HCT116 (cell line): ENCODE measurements around the gene OR52H1. TPM values are rescaled to one million over a fixed set of nuclear protein-coding genes. Genes with fewer than 3 reads are reported as not detected.
"Not testable (repeated sequence)": the region's sequence is repeated elsewhere in the genome, so short reads cannot be mapped to it uniquely, and the experiment has no call there.

Source experiments
- ATAC-seq: fragments of 200-7000 bp; cut with Tn5 transposase; 2 replicates; pipeline ENCODE4 v1.9.1; 2020; ENCODE audit warnings: mild to moderate bottlenecking, moderate library complexity
- BruUV-seq: library from RNA; stranded (reverse); fragments of 400-500 nt; replicated peaks from 2 replicates; lab custom pipeline; 2021; lab: Mats Ljungman, UMichigan
- CTCF ChIA-PET: fragments of 300-600 bp; sonication (Branson Sonifier 250); formaldehyde crosslinking; loops from one replicate; lab custom pipeline; 2021; ENCODE audit warnings: antibody characterized with exemption; lab: Charles Lee
- POLR2A ChIA-PET: fragments of 300-600, 350-600 bp; sonication (Branson Sonifier 250); formaldehyde crosslinking; loops from one replicate; lab custom pipeline; 2021; ENCODE audit warnings: antibody characterized with exemption; lab: Charles Lee
- RAD21 ChIA-PET, 2 experiments: fragments of 300-600 bp; sonication (Branson Sonifier 250); formaldehyde crosslinking; loops; one replicate each; lab custom pipeline; 2023; ENCODE audit warnings: low total read pairs in 2 of 2; ENCODE audit not compliant: uncharacterized antibody in 2 of 2, unreplicated experiment in 2 of 2, low non-redundant PET in 1 of 2; lab: Charles Lee
- DNase-seq: peaks from one replicate; pipeline ENCODE4 v3.0.0-alpha.2; 2010; ENCODE audit warnings: low read depth, low spot score
- H2AFZ ChIP-seq: fragments of 200-600 bp; shearing (Covaris generic), sonication (generic); 2 replicates; pipeline ENCODE4 v1.6.1; 2017; ENCODE audit warnings: low read depth, mixed run types, mixed read lengths, antibody characterized with exemption, low read length; ENCODE audit not compliant: poor library complexity, severe bottlenecking
- H3K27ac ChIP-seq: 2 replicates; pipeline ENCODE4 v1.5.1; 2012; ENCODE audit warnings: low read depth, low read length
- H3K27me3 ChIP-seq: fragments of 200-600 bp; sonication (generic); 2 replicates; pipeline ENCODE4 v1.6.1; 2016; ENCODE audit warnings: mixed run types, low read length, mixed read lengths; ENCODE audit not compliant: insufficient read depth
- H3K36me3 ChIP-seq, 2 experiments: fragments of 200-500 bp in 1 of 2; fragments of 200-600 bp in 1 of 2; sonication (Bioruptor generic) in 1 of 2; sonication (generic) in 1 of 2; 2 replicates each; pipeline versions ENCODE4 v1.5.1 to v1.6.1; 2014 to 2016; ENCODE audit warnings: low read length in 2 of 2, inconsistent platforms in 1 of 2, mixed read lengths in 1 of 2, mixed run types in 1 of 2; ENCODE audit not compliant: insufficient read depth in 2 of 2, control insufficient read depth in 1 of 2
- H3K4me1 ChIP-seq, 2 experiments: fragments of 200-600 bp in 1 of 2; sonication (generic) in 1 of 2; 2 replicates each; pipeline versions ENCODE4 v1.5.1 to v1.6.1; 2012 to 2017; ENCODE audit warnings: low read length in 2 of 2, inconsistent platforms in 1 of 2, mild to moderate bottlenecking in 1 of 2, mixed read lengths in 1 of 2, mixed run types in 1 of 2, moderate library complexity in 1 of 2; ENCODE audit not compliant: insufficient read depth in 2 of 2, control insufficient read depth in 1 of 2
- H3K4me2 ChIP-seq: fragments of 200-600 bp; sonication (generic); 2 replicates; pipeline ENCODE4 v1.6.1; 2017; ENCODE audit warnings: mixed run types, low read length, mixed read lengths
- H3K4me3 ChIP-seq, 2 experiments: fragments of 200-600 bp in 1 of 2; sonication (generic) in 1 of 2; replicated peaks in 1 of 2; 2 replicates each; pipeline ENCODE4 v1.5.1; 2011 to 2016; ENCODE audit warnings: low read length in 2 of 2, control low read depth in 1 of 2, low read depth in 1 of 2, mild to moderate bottlenecking in 1 of 2, mixed read lengths in 1 of 2, mixed run types in 1 of 2
- H3K79me2 ChIP-seq: fragments of 200-600 bp; sonication (generic); 2 replicates; pipeline ENCODE4 v1.6.1; 2017; ENCODE audit warnings: mild to moderate bottlenecking, mixed run types, low read length, moderate library complexity, mixed read lengths; ENCODE audit not compliant: insufficient read depth
- H3K9ac ChIP-seq: fragments of 200-600 bp; sonication (generic); 2 replicates; pipeline ENCODE4 v1.6.1; 2016; ENCODE audit warnings: low read length, mixed read lengths
- H3K9me2 ChIP-seq: fragments of 200-600 bp; sonication (generic), shearing (Covaris generic); 2 replicates; pipeline ENCODE4 v1.6.1; 2017; ENCODE audit warnings: mixed run types, mild to moderate bottlenecking, moderate library complexity; ENCODE audit not compliant: insufficient read depth
- H3K9me3 ChIP-seq, 2 experiments: fragments of 200-500 bp in 1 of 2; fragments of 200-600 bp in 1 of 2; sonication (Bioruptor generic) in 1 of 2; sonication (generic) in 1 of 2; 2 replicates each; pipeline ENCODE4 v1.6.1; 2014 to 2017; ENCODE audit warnings: low read length in 2 of 2, mixed read lengths in 2 of 2, inconsistent platforms in 1 of 2, low read depth in 1 of 2, mild to moderate bottlenecking in 1 of 2, mixed run types in 1 of 2, moderate library complexity in 1 of 2; ENCODE audit not compliant: control insufficient read depth in 1 of 2, insufficient read depth in 1 of 2
- H4K20me1 ChIP-seq: fragments of 200-600 bp; sonication (generic), shearing (Covaris generic); 2 replicates; pipeline ENCODE4 v1.6.1; 2017; ENCODE audit warnings: mixed run types, mild to moderate bottlenecking, moderate library complexity; ENCODE audit not compliant: insufficient read depth
- CBX3 ChIP-seq: IDR thresholded peaks from 2 replicates; pipeline ENCODE4 v1.6.1; 2012; ENCODE audit warnings: low read depth
- CEBPB ChIP-seq: IDR thresholded peaks from 2 replicates; pipeline ENCODE4 v1.6.1; 2012; ENCODE audit warnings: low read depth
- EGR1 ChIP-seq: IDR thresholded peaks from 2 replicates; pipeline ENCODE4 v1.6.1; 2012; ENCODE audit warnings: low read depth
- ELF1 ChIP-seq: IDR thresholded peaks from 2 replicates; pipeline ENCODE4 v1.6.1; 2012; ENCODE audit warnings: low read depth, borderline replicate concordance
- EZH2 ChIP-seq: fragments of 200-600 bp; sonication (generic); IDR thresholded peaks from 2 replicates; pipeline ENCODE4 v1.6.1; 2017; ENCODE audit warnings: antibody characterized with exemption, mixed run types
- EZH2phosphoT487 ChIP-seq: fragments of 200-600 bp; IDR thresholded peaks from 2 replicates; pipeline ENCODE4 v1.6.1; 2018; ENCODE audit warnings: antibody characterized with exemption, borderline replicate concordance
- FOSL1 ChIP-seq: IDR thresholded peaks from 2 replicates; pipeline ENCODE4 v1.6.1; 2012; ENCODE audit warnings: low read depth
- JUND ChIP-seq: IDR thresholded peaks from 2 replicates; pipeline ENCODE4 v1.6.1; 2012
- POLR2A ChIP-seq: IDR thresholded peaks from 2 replicates; pipeline ENCODE4 v1.7.0; 2011; ENCODE audit warnings: borderline replicate concordance; ENCODE audit not compliant: insufficient read depth, insufficient read length; ENCODE audit errors: extremely low read depth
- POLR2AphosphoS5 ChIP-seq: IDR thresholded peaks from 2 replicates; pipeline ENCODE4 v1.6.1; 2011; ENCODE audit warnings: mild to moderate bottlenecking, low read depth, low read length, moderate library complexity
- SP1 ChIP-seq: IDR thresholded peaks from 2 replicates; pipeline ENCODE4 v1.6.1; 2012; ENCODE audit warnings: low read depth
- SRF ChIP-seq: IDR thresholded peaks from 2 replicates; pipeline ENCODE4 v1.6.1; 2012; ENCODE audit warnings: low read depth
- TCF7L2 ChIP-seq: IDR thresholded peaks from 2 replicates; pipeline ENCODE4 v1.7.0; 2011; ENCODE audit warnings: borderline replicate concordance, inconsistent platforms; ENCODE audit not compliant: insufficient read depth, insufficient read length; ENCODE audit errors: extremely low read depth
- YY1 ChIP-seq: IDR thresholded peaks from 2 replicates; pipeline ENCODE4 v1.6.1; 2011; ENCODE audit warnings: low read length, low read depth, moderate library complexity, mild to moderate bottlenecking; ENCODE audit not compliant: insufficient replicate concordance; ENCODE audit errors: extremely low read depth
- ZFX ChIP-seq: fragments of 450-650 bp; IDR thresholded peaks from 2 replicates; pipeline ENCODE4 v1.6.1; 2017
- ZNF274 ChIP-seq: fragments of 200-500 bp; sonication (Bioruptor generic); IDR thresholded peaks from 2 replicates; pipeline ENCODE4 v1.6.1; 2014; ENCODE audit warnings: mild to moderate bottlenecking, low read depth, low read length, inconsistent platforms
- intact Hi-C: fragments of 100-400 bp; cut with micrococcal nuclease; formaldehyde crosslinking; loops from 2 replicates; pipeline ENCODE4 v1.10.0; 2022
- total RNA-seq: library from RNA; stranded (reverse); gene quantifications from one replicate; pipeline ENCODE4 v1.2.1, GENCODE V29; 2021; ENCODE audit not compliant: unreplicated experiment
- TF ChIP-seq, protein P1 (sequence below): IDR thresholded peaks from 2 replicates; pipeline ENCODE4 v1.6.1; 2012
- TF ChIP-seq, protein P2 (sequence below): IDR thresholded peaks from 2 replicates; pipeline ENCODE4 v1.6.1; 2011; ENCODE audit warnings: mild to moderate bottlenecking, low read length, moderate library complexity; ENCODE audit not compliant: insufficient replicate concordance; ENCODE audit errors: extremely low read depth
- TF ChIP-seq, protein P3 (sequence below), 3 experiments: fragments of 200-600 bp in 1 of 3; sonication (generic) in 1 of 3; IDR thresholded peaks in 2 of 3; conservative IDR thresholded peaks in 1 of 3; 2 replicates each; pipeline ENCODE4 v1.5.1; 2012 to 2017; ENCODE audit warnings: low read depth in 2 of 3, low read length in 2 of 3, antibody characterized with exemption in 1 of 3, borderline replicate concordance in 1 of 3, control low read depth in 1 of 3, mild to moderate bottlenecking in 1 of 3, mixed read lengths in 1 of 3, mixed run types in 1 of 3, moderate library complexity in 1 of 3; ENCODE audit not compliant: insufficient read depth in 1 of 3
- TF ChIP-seq, protein P4 (sequence below): IDR thresholded peaks from 2 replicates; pipeline ENCODE4 v1.6.1; 2012

OR52H1 gene
- total RNA-seq, 1 experiment from 2014 or later, result not detected

DNA sequence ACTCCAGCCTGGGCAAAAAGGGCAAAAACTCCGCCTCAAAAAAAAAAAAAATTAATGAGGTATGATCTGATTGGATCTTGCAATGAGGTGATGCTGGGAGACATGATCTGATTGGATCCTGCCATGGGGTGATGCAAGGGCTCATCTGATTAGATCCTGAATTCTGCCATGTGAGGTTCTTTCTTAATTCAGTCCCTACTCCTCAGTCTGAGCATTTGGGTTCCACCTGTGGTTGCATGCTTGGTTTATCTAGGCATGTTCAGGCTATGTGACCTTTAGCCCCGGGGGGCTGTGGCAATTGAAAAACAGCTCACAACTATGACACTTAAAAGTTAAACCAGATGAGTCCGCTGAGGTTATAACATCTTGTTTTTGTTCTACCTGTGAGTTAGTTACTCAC is 43.3 kb upstream of the OR52H1 start:
- ChIA-PET RAD21 (no interaction called here), CTCF (interaction anchor here (1.2 kb wide), 1 partner anchor 8 kb away, joined by 3 read pairs; no protein-coding TSS in a partner anchor), POLR2A (interaction anchor here (1.9 kb wide), 1 partner anchor 86 kb away, joined by 5 read pairs; no protein-coding TSS in a partner anchor)
- no peaks in the 10 kb centered on the region for H3K9me3 ChIP-seq
- intact Hi-C loops, result no loop called here
- BruUV-seq, result no TSS peak
- H4K20me1 ChIP-seq, result no peaks in the 10 kb centered on the region
- ATAC-seq (no peak), DNase-seq (no peak)
- no peak overlapping the region for H3K4me2 ChIP-seq
- H3K27me3 ChIP-seq, result no peaks in the 10 kb centered on the region
- no peaks in the 10 kb centered on the region for H3K9me2 ChIP-seq
- no peaks in the 10 kb centered on the region for H3K36me3 ChIP-seq
- no peaks in the 10 kb centered on the region for H3K79me2 ChIP-seq
- no peak overlapping the region for H2AFZ ChIP-seq
- no peak overlapping the region for H3K9ac ChIP-seq
- no peak for TF ChIP-seq CBX3
- TF ChIP-seq ZFX, result no peak
- TF ChIP-seq JUND, result no peak
- no peak for TF ChIP-seq EZH2phosphoT487
- TF ChIP-seq FOSL1, result no peak
- TF ChIP-seq, protein P1, sequence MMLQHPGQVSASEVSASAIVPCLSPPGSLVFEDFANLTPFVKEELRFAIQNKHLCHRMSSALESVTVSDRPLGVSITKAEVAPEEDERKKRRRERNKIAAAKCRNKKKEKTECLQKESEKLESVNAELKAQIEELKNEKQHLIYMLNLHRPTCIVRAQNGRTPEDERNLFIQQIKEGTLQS, result no peak
- no peak for TF ChIP-seq SP1
- TF ChIP-seq, protein P2, sequence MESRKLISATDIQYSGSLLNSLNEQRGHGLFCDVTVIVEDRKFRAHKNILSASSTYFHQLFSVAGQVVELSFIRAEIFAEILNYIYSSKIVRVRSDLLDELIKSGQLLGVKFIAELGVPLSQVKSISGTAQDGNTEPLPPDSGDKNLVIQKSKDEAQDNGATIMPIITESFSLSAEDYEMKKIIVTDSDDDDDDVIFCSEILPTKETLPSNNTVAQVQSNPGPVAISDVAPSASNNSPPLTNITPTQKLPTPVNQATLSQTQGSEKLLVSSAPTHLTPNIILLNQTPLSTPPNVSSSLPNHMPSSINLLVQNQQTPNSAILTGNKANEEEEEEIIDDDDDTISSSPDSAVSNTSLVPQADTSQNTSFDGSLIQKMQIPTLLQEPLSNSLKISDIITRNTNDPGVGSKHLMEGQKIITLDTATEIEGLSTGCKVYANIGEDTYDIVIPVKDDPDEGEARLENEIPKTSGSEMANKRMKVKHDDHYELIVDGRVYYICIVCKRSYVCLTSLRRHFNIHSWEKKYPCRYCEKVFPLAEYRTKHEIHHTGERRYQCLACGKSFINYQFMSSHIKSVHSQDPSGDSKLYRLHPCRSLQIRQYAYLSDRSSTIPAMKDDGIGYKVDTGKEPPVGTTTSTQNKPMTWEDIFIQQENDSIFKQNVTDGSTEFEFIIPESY, result no peak
- TF ChIP-seq POLR2A, result no peak
- no peak for TF ChIP-seq EGR1
- TF ChIP-seq EZH2, result no peak
- no peak for TF ChIP-seq ELF1
- no peak for TF ChIP-seq POLR2AphosphoS5
- TF ChIP-seq YY1, result no peak
- TF ChIP-seq SRF, result no peak
- TF ChIP-seq, protein P3, sequence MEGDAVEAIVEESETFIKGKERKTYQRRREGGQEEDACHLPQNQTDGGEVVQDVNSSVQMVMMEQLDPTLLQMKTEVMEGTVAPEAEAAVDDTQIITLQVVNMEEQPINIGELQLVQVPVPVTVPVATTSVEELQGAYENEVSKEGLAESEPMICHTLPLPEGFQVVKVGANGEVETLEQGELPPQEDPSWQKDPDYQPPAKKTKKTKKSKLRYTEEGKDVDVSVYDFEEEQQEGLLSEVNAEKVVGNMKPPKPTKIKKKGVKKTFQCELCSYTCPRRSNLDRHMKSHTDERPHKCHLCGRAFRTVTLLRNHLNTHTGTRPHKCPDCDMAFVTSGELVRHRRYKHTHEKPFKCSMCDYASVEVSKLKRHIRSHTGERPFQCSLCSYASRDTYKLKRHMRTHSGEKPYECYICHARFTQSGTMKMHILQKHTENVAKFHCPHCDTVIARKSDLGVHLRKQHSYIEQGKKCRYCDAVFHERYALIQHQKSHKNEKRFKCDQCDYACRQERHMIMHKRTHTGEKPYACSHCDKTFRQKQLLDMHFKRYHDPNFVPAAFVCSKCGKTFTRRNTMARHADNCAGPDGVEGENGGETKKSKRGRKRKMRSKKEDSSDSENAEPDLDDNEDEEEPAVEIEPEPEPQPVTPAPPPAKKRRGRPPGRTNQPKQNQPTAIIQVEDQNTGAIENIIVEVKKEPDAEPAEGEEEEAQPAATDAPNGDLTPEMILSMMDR (IDR thresholded peaks at IDR 0.05 in 2 of 3, conservative IDR thresholded peaks at IDR 0.05 in 1 of 3; ENCODE audit: borderline replicate concordance in 1 of 3, insufficient read depth in 1 of 3, low read depth in 2 of 3, low read length in 2 of 3), result no peak
- no peak for TF ChIP-seq ZNF274
- no peak for TF ChIP-seq CEBPB
- TF ChIP-seq, protein P4, sequence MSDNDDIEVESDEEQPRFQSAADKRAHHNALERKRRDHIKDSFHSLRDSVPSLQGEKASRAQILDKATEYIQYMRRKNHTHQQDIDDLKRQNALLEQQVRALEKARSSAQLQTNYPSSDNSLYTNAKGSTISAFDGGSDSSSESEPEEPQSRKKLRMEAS, result no peak
- no peak for TF ChIP-seq TCF7L2
- no peak overlapping the region for H3K4me3 ChIP-seq
- no peak overlapping the region for H3K27ac ChIP-seq
- H3K4me1 ChIP-seq, result peaks cover 0 to 17% of the 10 kb centered on the region in 2 experiments; a peak in 3 of 4 replicates

DNA sequence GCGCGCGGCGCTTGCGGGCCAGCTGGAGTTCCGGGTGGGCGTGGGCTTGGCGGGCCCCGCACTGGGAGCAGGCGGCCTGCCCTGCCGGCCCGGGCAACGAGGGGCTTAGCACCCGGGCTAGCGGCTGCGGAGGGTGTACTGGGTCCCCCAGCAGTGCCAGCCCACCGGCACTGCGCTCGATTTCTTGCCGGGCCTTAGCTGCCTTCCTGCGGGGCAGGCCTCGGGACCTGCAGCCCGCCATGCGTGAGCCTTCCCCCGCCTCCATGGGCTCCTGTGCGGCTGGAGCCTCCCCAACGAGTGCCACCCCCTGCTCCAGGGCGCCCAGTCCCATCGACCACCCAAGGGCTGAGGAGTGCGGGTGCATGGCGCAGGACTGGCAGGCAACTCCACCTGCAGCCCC is 41.6 kb upstream of the OR52H1 start:
- H3K9me2 ChIP-seq, H3K79me2 ChIP-seq, H2AFZ ChIP-seq, H4K20me1 ChIP-seq, intact Hi-C loops, CTCF ChIA-PET, H3K27ac ChIP-seq, H3K9me3 ChIP-seq, ATAC-seq, BruUV-seq, H3K4me3 ChIP-seq, POLR2A ChIA-PET, H3K36me3 ChIP-seq, H3K4me1 ChIP-seq, H3K4me2 ChIP-seq, H3K27me3 ChIP-seq, DNase-seq, H3K9ac ChIP-seq: not testable (repeated sequence)
- RAD21 ChIA-PET, result interaction anchor here in 1 of 2 experiments (0.6 kb wide), 1 partner anchor 30 kb away, joined by 4 read pairs; no protein-coding TSS in a partner anchor
